Measurements from ENCODE around the gene RNFT2. TPM values are rescaled to one million over a fixed set of nuclear protein-coding genes. Genes with fewer than 3 reads are reported as not detected.
A peak's percentile ranks its signal among the peaks of the same experiment; 100 is the strongest.

RNFT2 gene
- total RNA-seq, 4 donors from 2014 or later: 0.68 to 1.2 (median 1.2) TPM; not detected in 1

DNA sequence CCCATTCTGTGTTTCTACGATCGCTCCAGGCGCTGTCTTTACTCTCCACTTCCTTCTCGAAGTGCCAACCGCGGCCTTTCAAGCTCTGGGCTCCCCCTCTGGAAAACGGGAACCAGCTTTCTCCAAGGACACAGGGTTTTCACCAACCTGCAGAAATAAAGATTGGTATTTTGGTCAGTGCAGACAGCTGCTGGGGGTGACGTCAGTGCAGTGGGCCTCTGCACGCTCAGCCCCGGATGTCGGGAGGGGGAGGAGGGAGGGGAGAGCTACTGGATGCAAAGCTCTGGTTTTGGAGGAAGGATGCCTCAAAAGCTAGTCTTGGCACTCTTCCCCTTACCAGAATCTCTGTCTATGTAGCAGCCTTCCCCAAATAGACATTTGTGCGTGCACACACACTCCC lies 123.2 kb downstream of the RNFT2 start:
- DNase-seq (ENCODE audit: low spot score in 2 of 2): no peak
- intact Hi-C loops (cut with DNase I; ENCODE audit: low total_unique reads): no loop called here
- no peak overlapping the region for H3K4me3 ChIP-seq (ENCODE audit: low read depth, poor library complexity, severe bottlenecking)
- 27 to 31% methylated on average over 12 of the region's 12 CpGs for WGBS, 2 donors
- TF ChIP-seq POLR2A (IDR thresholded peaks at IDR 0.05): no peak
- TF ChIP-seq, protein P1, sequence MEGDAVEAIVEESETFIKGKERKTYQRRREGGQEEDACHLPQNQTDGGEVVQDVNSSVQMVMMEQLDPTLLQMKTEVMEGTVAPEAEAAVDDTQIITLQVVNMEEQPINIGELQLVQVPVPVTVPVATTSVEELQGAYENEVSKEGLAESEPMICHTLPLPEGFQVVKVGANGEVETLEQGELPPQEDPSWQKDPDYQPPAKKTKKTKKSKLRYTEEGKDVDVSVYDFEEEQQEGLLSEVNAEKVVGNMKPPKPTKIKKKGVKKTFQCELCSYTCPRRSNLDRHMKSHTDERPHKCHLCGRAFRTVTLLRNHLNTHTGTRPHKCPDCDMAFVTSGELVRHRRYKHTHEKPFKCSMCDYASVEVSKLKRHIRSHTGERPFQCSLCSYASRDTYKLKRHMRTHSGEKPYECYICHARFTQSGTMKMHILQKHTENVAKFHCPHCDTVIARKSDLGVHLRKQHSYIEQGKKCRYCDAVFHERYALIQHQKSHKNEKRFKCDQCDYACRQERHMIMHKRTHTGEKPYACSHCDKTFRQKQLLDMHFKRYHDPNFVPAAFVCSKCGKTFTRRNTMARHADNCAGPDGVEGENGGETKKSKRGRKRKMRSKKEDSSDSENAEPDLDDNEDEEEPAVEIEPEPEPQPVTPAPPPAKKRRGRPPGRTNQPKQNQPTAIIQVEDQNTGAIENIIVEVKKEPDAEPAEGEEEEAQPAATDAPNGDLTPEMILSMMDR (IDR thresholded peaks at IDR 0.05): no peak

DNA sequence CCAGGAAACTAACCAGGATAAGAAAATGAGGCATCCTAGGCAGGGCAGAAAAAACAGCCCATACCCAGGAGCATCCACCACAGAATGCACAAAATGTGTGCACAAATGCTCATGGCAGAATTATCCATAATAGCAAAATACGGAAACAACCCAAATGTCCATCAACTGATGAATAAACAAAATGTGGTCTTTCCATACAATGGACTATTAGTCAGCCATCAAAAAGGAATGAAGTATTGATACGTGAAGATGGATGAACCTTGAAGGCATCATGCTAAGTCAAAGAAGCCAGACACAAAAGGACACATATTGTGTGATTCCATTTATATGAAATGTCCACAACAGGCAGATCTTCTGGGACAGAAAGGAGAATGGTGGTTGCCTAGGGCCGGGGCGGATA lies 124.1 kb downstream of the RNFT2 start:
- intact Hi-C loops (cut with DNase I; ENCODE audit: low total_unique reads): no loop called here
- no peak overlapping the region for H3K4me3 ChIP-seq (ENCODE audit: low read depth, poor library complexity, severe bottlenecking)
- TF ChIP-seq POLR2A (IDR thresholded peaks at IDR 0.05): no peak
- TF ChIP-seq, protein P1 (IDR thresholded peaks at IDR 0.05): no peak
- 85 to 91% methylated on average over 4 of the region's 4 CpGs for WGBS, 2 donors
- no peak for DNase-seq (ENCODE audit: low spot score in 2 of 2)

DNA sequence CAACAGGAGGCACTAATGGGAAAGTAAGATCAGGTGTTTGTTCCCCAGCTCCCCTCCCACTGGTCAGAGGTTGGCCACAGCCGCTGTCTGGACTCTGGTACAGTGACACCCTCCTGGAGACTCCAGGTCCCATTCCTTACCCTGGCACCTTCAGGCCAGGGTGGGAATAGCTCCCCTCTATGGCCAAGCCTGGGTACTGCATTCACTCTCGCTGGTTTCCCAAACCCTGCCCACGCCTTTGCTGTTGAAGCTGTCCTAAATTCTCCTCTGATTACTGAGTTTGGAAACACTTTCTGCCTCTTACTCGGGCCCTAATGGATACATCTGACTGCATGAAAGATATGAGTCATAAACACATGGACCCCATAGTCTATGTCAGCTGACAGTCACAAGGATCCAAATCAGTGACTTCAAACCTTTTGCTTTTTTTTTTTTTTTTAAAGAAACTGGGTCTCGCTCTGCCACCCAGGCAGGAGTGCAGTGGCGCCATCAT lies 125.2 kb downstream of the RNFT2 start:
- 46 to 50% methylated on average over 6 of the region's 6 CpGs for WGBS, 2 donors
- no peak for DNase-seq (ENCODE audit: low spot score in 2 of 2)
- intact Hi-C loops (cut with DNase I; ENCODE audit: low total_unique reads): no loop called here

DNA sequence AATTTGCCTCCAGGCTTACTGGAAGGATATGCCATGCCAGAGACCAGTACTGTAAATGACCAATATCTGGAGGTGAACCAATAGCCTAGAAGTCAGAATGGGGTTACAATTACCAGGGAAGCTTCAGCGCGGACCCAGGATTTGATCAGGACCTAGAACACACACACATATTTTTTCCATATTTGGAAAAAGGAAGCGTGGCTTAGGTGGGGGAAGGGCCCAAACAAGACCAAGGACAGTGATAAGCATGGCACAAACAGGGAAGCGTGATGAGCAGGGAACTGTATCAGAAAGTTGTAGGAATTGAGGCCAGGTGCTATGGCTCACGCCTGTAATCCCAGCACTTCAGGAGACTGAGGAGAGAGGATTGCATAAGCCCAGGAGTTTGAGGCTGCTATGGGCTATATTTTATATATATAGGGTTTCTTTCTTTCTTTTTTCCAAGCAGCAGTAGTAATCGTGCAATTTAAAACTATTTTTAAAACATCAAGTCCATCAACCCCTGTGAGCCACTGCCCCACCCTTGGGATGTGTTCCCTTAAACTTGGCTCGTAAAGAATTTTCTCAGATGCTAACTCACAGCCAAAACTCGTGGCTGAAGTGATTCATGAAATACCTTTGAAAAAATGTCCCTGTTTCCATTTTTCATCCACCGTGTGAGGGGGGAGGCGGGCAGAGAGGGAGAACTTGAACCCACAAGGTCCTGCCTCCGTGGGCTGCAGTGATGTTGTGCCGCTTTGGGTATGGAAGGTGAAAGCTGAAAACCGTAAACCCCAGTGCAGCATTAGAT lies 126.5 kb downstream of the RNFT2 start:
- WGBS, 2 donors: 45 to 47% methylated on average over 13 of the region's 13 CpGs
- no peak overlapping the region for H3K4me3 ChIP-seq (ENCODE audit: low read depth, poor library complexity, severe bottlenecking)
- DNase-seq (ENCODE audit: low spot score in 2 of 2): peak in 1 of 2 donors; percentile 15
- no peak for TF ChIP-seq POLR2A (IDR thresholded peaks at IDR 0.05)
- TF ChIP-seq, protein P1 (IDR thresholded peaks at IDR 0.05): no peak
- intact Hi-C loops (cut with DNase I; ENCODE audit: low total_unique reads): no loop called here

More for the DNA sequence above, 125.2 kb downstream of the RNFT2 start:
- no peak overlapping the region for H3K4me3 ChIP-seq (ENCODE audit: low read depth, poor library complexity, severe bottlenecking)
- no peak for TF ChIP-seq POLR2A (IDR thresholded peaks at IDR 0.05)
- TF ChIP-seq, protein P1 (IDR thresholded peaks at IDR 0.05): no peak

DNA sequence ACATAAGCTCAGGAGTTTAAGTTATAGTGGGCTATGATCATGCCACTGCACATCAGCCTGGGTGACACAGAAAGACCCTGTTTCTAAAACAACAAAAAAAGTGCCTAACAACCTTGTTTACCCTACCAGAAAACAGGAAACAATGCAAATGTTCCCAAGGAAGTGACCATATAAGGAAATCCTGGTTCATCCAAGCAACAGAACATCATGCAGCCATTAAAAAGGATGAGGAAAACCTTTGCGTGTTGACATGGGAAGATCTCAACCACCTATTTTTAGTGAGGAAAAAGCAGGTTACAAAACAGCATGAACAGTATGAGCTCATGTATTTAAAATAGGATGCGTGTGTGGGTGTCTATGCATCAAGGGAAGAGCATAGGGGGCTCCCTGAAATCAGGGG lies 129.4 kb downstream of the RNFT2 start:
- DNase-seq (ENCODE audit: low spot score in 2 of 2): no peak
- no peak overlapping the region for H3K4me3 ChIP-seq (ENCODE audit: low read depth, poor library complexity, severe bottlenecking)
- TF ChIP-seq, protein P1 (IDR thresholded peaks at IDR 0.05): no peak
- no peak for TF ChIP-seq POLR2A (IDR thresholded peaks at IDR 0.05)
- 80 to 92% methylated on average over 2 of the region's 2 CpGs for WGBS, 2 donors
- intact Hi-C loops (cut with DNase I; ENCODE audit: low total_unique reads): no loop called here

Data from lower leg skin (tissue), 4 donors.